ENCODE measurements around the gene MRPS22. TPM values are rescaled to one million over a fixed set of nuclear protein-coding genes. Genes with fewer than 3 reads are reported as not detected.

MRPS22 gene
- total RNA-seq, 4 donors from 2014 or later, result 39.5 to 53.3 (median 47.0) TPM

- intact Hi-C loops (cut with DNase I; ENCODE audit: low total_unique reads), result no loop called here
These were observed 10.2 kb downstream of the MRPS22 start for GRCh38 chr3:139353920-139354556.

GRCh38 chr3:139354661-139355060 lies 10.8 kb downstream of the MRPS22 start:
- DNase-seq (ENCODE audit: low spot score in 2 of 2), result no peak
- H3K4me3 ChIP-seq (ENCODE audit: low read depth, poor library complexity, severe bottlenecking), result no peak overlapping the region
- TF ChIP-seq POLR2A (IDR thresholded peaks at IDR 0.05) (no peak), CTCF (IDR thresholded peaks at IDR 0.05) (no peak)
- intact Hi-C loops (cut with DNase I; ENCODE audit: low total_unique reads), result no loop called here
- WGBS, 2 donors, result 89 to 93% methylated on average over 4 of the region's 4 CpGs

More at GRCh38 chr3:139353920-139354556, 10.2 kb downstream of the MRPS22 start:
- no peak overlapping the region for H3K4me3 ChIP-seq (ENCODE audit: low read depth, poor library complexity, severe bottlenecking)
- TF ChIP-seq CTCF (IDR thresholded peaks at IDR 0.05), result no peak
- no peak for DNase-seq (ENCODE audit: low spot score in 2 of 2)
- 82 to 91% methylated on average over 3 of the region's 3 CpGs for WGBS, 2 donors

- 78% methylated on average over 4 of the region's 4 CpGs for WGBS, 2 donors
- H3K4me3 ChIP-seq (ENCODE audit: low read depth, poor library complexity, severe bottlenecking), result no peak overlapping the region
- intact Hi-C loops (cut with DNase I; ENCODE audit: low total_unique reads), result no loop called here
- no peak for DNase-seq (ENCODE audit: low spot score in 2 of 2)
- no peak for TF ChIP-seq POLR2A (IDR thresholded peaks at IDR 0.05)
- TF ChIP-seq CTCF (IDR thresholded peaks at IDR 0.05), result no peak
These were observed 11.7 kb downstream of the MRPS22 start for GRCh38 chr3:139355476-139355875.

- H3K4me3 ChIP-seq (ENCODE audit: low read depth, poor library complexity, severe bottlenecking), result no peak overlapping the region
- intact Hi-C loops (cut with DNase I; ENCODE audit: low total_unique reads), result no loop called here
- WGBS, 2 donors, result 37 to 60% methylated on average over 1 of the region's 1 CpG
- no peak for TF ChIP-seq POLR2A (IDR thresholded peaks at IDR 0.05)
- no peak for TF ChIP-seq CTCF (IDR thresholded peaks at IDR 0.05)
- no peak for DNase-seq (ENCODE audit: low spot score in 2 of 2)
These were observed 12.1 kb downstream of the MRPS22 start for GRCh38 chr3:139355891-139356290.

GRCh38 chr3:139357899-139358298 lies 14.1 kb downstream of the MRPS22 start:
- DNase-seq (ENCODE audit: low spot score in 2 of 2), result no peak
- intact Hi-C loops (cut with DNase I; ENCODE audit: low total_unique reads), result no loop called here
- no peak overlapping the region for H3K4me3 ChIP-seq (ENCODE audit: low read depth, poor library complexity, severe bottlenecking)
- TF ChIP-seq CTCF (IDR thresholded peaks at IDR 0.05) (no peak), POLR2A (IDR thresholded peaks at IDR 0.05) (no peak)
- 86 to 87% methylated on average over 4 of the region's 4 CpGs for WGBS, 2 donors

Measured in lower leg skin (tissue), 4 donors.